HG02981 (cell line): ENCODE measurements around the gene DUOX1.
"Not testable (repeated sequence)": the region's sequence is repeated elsewhere in the genome, so short reads cannot be mapped to it uniquely, and the experiment has no call there.

ENCODE experiments used
- ATAC-seq: cut with Tn5 transposase; IDR thresholded peaks from one replicate; pipeline ENCODE4 v1.9.1; 2021; ENCODE audit warnings: mild to moderate bottlenecking, moderate library complexity; ENCODE audit not compliant: unreplicated experiment

DUOX1 gene

DNA sequence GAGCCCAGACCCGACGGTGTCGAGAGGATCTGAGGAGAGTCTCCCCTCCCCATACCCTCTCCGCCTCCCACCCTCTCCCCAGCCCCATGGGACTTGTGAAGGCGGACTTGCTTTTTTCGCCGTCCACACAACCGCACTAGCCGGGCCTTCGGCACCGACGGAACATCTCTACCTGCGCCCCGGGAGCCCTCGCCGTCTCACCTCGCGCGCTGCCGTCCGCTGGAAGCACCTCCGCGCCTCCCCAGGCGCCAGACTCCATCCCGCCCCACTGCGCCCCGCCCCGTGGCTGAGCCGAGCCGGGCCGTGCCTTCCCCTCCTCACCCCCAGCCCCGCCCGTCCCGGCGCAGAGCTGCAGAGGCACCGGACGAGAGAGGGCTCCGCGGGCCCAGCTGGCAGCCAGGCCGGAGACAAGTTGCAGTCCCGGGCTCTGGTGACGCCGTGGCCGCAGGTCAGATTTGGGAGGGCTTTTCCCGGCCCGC lies at the start of gene DUOX1, which contains the start of gene DUOXA1:
Gene DUOX1, plus strand, starts transcription at position 344 of the 479 bp plus-strand sequence. CDS start 1,973 bp downstream, outside the sequence.
Gene DUOXA1, minus strand, starts transcription at position 229 of the 479 bp plus-strand sequence. CDS start 6,865 bp downstream, outside the sequence.
- ATAC-seq = no peak

GRCh38 chr15:45080593-45080992 lies 49.2 kb upstream of the DUOX1 start:
- not testable (repeated sequence) for ATAC-seq

GRCh38 chr15:45082412-45082811 lies 47.4 kb upstream of the DUOX1 start:
- not testable (repeated sequence) for ATAC-seq

- no peak for ATAC-seq
Measured at GRCh38 chr15:45083223-45083622, 46.6 kb upstream of the DUOX1 start.

- ATAC-seq = no peak
Measured at GRCh38 chr15:45084163-45084562, 45.6 kb upstream of the DUOX1 start.

DNA sequence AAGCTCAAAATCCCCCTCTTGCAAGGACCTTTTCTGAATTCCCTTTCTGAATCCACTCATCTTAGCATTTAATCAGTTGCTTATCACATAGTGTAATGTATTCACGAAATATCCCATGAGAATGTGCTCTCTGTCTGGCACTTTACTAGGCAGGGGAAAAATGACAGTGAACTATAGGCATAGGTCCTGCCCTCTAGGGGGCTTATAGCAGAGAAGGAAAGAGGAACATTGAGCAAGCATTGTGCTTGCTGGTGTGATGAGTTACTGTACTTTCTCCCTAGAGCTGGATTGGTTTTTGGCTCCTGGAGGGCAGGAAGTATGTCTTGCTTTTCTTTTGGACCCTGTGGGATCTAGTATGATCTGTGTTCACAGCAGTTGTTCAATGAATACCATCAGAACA lies 42.3 kb upstream of the DUOX1 start:
- no peak for ATAC-seq

- ATAC-seq = no peak
Measured at GRCh38 chr15:45088801-45089711, 40.7 kb upstream of the DUOX1 start.

GRCh38 chr15:45089712-45090373 lies 40.0 kb upstream of the DUOX1 start:
- no peak for ATAC-seq

- no peak for ATAC-seq
Measured at GRCh38 chr15:45091161-45091560, 38.6 kb upstream of the DUOX1 start.

DNA sequence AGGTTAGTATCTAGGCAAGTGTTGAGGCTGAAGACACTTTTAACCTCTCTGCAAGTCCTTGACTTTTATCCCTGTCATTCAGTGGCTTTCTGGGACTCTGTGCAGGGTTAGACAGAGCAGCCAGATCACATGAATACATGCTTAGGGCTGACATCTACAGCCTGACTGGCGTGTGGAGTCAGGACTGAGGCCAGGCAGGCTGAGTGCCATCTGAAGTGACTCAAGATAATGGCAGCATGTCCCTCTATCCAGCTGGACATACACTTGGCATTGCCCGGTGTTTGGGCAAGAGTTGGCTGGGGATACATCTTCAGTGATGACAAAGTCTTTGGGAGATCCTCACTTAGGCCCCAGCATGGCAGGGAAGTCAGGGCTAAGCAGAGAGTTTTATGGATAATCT lies 38.2 kb upstream of the DUOX1 start:
- ATAC-seq = no peak

GRCh38 chr15:45093013-45093412 lies 36.8 kb upstream of the DUOX1 start:
- ATAC-seq = no peak

DNA sequence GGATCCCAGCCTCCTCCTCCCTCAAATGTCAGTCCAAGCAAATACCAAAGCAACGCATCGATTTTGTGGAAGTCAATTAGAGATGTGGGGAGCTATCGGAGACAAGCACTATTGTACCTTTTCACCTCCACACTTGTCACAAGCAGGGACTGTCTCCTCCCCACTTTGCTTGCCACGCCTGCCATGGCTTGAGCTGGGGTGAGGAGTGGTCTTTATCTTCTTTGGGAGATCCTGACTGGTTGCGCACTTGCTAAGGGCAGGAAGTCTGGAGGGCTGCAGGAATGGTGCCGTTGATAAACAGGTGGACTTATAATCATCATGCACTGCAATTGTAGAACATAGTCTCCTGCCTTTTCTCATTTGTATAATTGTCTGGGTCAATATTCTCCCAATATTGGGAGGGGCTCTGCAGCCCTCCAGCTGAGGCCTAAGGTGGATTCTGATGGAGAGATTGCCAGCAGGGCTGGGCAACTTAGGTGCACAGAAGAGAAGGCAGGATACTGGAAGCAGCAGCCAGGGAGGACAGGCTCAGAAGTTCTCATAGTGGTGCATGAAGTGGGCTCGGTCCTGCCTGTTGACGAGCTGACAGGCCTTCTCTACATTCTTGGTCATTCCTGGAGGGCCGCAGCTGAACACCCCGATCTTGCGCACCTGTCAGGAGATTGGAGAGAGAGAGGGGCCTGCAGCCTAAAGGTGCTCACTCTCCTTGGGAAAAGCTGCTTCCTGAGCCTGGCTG lies 36.0 kb upstream of the DUOX1 start:
- no peak for ATAC-seq

GRCh38 chr15:45094358-45094730 lies 35.5 kb upstream of the DUOX1 start:
- no peak for ATAC-seq

GRCh38 chr15:45095661-45096060 lies 34.1 kb upstream of the DUOX1 start:
- no peak for ATAC-seq

- no peak for ATAC-seq
Measured at GRCh38 chr15:45097466-45097865, 32.3 kb upstream of the DUOX1 start.

GRCh38 chr15:45099549-45100165 lies 30.1 kb upstream of the DUOX1 start:
- no peak for ATAC-seq

DNA sequence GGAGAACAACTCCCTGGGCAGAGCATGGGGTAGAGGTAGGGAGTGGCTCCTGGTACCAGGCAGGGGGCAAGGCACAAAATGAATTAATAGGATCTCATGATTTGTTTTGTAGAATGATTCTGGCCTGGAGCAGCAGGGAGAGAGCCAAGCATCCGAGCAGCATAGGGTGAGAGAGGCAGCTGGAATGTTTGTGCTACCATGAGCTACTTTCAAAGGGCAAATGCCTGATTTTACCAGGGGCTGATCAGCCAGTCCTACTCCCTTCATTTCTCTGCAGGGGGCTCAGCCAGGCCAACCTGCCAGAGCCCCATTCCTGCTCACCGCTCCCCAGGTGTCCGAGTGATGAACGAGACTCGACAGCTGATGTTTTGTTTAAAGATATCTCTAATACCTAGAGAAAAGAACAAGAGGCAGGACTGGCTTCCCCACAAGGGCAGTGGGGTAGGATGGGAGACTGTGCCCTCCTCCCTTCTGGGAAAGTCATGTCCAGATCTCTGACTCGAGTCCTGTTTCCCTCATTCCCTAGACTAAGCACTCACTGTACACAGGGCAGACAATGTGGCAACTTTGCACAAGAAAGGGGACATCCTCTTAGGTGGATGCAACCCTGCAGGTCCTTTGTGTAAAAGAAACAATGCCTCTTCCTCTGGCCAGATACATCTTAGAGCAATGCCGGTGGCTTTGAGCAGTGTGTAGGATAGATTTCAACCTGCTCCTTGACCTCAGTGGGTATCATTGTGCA lies 28.7 kb upstream of the DUOX1 start:
- no peak for ATAC-seq

GRCh38 chr15:45101749-45102148 lies 28.0 kb upstream of the DUOX1 start:
- no peak for ATAC-seq

- ATAC-seq = no peak
Measured at GRCh38 chr15:45102226-45102625, 27.6 kb upstream of the DUOX1 start.

DNA sequence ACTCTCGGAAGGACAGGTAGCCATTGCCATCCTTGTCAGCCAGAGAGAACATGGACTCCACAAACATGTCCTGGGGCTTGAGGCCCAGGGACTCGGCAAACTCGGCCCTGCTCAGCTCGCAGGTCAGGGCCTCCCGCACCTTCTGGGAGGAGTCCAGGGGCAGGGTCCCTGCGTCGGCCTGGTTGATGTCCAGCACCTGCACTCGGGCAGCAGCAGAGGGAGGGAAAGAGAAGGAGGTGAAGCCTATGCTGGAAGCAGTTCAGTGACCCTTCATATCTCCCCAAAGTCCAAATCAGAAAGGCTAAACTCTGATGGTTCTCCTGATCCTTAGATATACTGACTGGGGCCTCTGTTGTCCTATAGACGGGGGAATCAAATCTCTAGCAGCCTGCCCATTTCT lies 25.6 kb upstream of the DUOX1 start:
- not testable (repeated sequence) for ATAC-seq
